Kidney tubule cell (primary cell): Measurements from ENCODE around the gene HMOX1.
A peak's percentile ranks its signal among the peaks of the same experiment; 100 is the strongest.
"Not testable (repeated sequence)": the region's sequence is repeated elsewhere in the genome, so short reads cannot be mapped to it uniquely, and the experiment has no call there.

ENCODE experiments used
- DNase-seq: peaks from one replicate; pipeline ENCODE4 v3.0.0-alpha.2; 2018; ENCODE audit warnings: low spot score

The HMOX1 gene

DNA sequence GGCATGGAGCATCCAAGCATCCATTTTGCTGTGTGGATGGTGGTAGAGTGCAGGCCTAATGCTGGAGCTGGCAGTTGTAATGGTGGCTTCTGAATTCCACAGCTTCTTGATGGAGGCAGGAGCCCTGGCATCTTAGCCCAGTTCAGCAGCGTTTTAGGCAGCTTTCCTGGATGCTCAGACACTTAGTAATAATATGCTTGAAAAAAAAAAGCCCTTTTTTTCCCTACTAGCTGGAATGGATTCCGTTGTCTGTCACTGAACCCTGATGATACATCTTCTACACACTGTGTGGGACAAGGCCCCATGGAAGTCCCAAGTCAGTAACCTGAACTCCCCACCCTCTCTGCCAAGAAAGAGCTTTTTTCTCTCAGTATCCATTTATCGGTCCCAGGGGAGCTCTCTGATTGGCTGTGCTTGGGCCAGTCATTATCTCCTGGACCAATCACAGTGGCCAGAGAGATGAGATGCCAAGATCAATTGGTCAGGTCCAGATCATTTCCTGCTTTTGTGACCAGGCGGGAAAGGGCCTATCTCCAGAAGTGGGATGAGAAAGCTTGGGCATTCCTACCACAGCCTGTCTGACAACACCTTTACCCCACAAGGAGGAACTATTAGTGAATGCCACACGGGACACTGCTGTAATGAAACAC is 53.3 kb downstream of the HMOX1 start:
- DNase-seq, result no peak

DNA sequence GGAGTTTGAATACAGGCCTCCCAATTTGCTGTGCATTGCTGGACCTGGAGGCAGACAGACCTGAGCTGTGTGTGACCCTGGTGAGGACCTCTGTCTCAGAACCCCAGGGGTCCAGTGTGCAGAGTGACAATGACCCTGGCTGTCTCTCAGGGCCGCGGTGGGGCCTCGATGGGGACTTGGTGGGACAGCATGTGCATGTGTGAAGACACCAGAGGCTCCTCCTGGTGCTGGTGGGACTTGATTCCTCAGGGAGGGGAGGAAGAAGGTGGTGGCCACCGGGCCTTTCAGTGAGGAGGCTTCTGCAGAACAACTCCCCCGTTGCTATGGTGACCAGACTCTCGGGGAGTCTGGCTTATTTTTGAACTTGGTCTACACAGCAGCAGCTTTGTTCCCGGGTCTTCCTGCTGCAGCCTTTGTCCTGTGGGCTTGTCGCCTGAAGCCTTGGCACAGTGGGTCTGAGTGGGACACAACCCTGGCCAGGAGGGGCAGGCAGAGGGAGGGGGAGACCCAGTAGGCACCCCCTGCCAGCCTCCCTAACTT is 54.4 kb downstream of the HMOX1 start:
- no peak for DNase-seq

DNA sequence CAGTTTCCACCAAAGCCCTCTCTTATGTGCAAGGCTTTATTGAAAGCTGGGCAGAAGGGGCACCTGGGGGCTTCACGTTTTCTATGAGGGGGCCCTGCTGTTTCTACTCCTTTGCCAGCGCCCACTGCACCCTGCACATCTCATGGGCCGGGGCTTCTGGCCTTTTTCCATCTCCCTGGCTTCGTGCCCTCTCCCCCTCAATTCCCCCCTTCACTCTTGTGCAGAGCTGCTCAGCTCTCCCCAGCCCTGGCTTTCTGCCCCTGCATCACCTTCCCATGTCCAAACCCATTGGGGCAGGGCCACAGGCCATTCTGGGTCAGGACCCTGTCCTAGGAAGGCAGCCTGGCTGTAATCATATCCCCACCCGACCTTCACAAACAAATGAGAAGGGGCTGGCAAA is 55.5 kb downstream of the HMOX1 start:
- no peak for DNase-seq

DNA sequence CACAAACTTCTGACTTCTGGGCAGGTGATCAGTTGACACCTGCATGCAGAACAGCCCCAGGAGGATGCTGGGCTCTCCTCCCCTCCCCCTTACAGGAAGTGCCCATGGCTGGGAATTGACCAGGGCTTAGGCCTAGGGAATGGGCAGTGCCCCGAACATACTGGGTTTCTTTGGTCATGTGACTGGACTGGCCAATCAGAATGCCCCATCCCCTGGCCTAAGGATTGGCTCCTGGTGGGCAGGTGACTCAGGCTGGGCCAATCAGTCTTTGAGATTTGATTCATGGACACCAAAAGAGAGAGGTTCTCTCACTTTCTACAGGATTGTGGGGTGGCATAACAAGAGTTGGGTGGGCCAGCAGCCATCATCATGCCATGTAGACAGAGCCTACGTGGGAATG is 56.2 kb downstream of the HMOX1 start:
- DNase-seq, result peak; percentile 31

DNA sequence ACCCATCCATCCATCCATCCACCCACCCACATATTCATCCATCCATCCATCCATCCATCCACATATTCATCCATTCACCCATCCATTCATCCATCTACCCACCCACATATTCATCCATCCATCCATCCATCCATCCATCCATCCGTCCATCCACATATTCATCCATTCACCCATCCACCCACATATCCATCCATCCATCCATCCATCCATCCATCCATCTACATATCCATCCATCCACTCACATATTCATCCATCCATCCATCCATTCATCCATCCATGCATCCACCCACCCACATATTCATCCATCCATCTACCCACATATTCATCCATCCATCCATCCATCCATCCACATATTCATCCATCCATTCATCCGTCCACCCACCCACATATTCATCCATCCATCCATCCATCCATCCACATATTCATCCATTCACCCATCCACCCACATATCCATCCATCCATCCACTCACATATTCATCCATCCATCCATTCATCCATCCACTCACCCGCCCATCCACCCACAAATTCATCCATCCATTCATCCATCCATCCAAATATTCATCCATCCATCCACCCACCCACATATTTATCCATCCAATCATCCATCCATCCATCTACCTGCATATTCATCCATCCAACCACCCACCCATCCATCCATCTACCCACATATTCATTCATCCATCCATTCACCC is 57.9 kb downstream of the HMOX1 start:
- DNase-seq, result not testable (repeated sequence)

DNA sequence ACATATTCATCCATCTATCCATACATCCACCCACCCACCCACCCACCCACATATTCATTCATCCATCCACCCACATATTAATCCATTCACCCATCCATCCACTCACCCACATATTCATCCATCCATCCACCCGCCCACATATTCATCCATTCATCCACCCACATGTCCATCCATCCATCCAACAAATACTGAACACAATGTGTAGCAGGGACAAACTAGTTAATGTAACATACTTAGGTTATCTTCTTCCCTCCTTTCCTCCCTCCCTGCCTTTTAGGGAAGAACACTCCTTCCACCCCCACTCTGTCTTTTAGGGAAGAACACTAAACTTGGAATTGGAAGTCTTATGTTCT is 58.4 kb downstream of the HMOX1 start:
- no peak for DNase-seq

DNA sequence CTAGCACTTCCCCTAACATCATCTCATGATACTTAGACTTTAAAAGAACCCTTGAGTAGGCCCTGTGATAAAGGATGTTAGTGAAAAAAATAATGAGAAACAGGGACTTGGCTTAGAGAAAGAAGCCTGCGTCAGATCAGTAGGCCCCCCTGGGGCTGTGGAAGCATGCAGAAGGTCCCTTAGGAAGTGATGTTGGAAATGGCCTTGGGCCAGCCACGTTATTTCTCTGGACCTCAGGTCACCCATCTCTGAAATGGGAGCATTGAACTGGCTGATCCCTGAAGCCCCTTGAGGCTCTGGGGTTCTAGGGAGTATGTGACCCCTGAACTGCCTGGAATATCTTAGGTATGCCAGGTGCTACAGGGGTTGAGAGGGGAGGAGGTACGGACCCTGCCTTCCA is 59.2 kb downstream of the HMOX1 start:
- no peak for DNase-seq

DNA sequence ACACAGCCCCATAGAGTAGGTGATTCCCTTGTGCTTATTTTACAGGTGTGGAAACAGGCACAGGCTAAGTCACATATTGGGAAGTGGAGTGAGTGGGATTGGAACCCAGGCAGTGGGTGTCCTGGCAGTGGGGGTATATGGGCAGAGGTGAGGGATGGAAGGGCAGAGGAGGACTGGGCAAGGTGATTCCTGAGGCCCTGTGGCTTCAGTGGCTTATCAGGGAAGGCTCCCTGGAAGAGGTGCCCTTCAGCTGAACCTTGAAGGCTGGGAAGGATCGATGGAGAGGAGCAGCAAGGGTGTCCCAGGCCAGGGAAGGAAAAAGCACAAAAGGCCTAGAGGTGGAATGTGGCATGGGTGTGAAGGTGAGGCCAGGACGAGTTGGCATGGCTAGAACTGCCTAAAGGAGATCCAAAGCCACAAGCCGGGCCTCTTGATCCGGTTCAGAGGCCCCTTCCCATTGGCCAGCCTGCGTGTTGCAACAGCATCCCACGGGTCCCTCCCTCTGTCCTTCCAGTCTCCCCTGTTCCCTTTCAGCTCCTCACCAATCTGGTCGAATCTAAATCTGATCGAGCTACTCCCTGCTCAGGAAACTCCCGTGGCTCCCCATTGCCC is 60.7 kb downstream of the HMOX1 start:
- no peak for DNase-seq

DNA sequence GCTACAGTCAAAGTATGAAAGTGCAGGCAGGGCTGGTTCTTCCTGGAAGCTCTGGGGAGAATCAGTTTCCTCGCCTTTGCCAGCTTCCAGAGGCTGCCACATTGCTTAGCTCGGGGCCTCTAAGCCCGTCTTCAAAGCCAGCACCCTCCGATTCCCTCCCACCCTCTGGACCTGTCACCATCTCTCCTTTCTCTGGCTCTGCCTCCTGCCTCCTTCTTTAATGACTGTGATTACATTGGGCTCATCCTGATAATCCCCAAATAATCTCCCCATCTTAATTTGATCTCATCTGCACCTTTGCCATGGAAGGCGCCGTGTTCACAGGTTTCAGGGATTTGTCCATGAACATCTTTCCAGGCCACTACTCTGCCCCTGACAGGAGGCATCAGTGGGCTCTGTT is 61.6 kb downstream of the HMOX1 start:
- DNase-seq, result no peak

DNA sequence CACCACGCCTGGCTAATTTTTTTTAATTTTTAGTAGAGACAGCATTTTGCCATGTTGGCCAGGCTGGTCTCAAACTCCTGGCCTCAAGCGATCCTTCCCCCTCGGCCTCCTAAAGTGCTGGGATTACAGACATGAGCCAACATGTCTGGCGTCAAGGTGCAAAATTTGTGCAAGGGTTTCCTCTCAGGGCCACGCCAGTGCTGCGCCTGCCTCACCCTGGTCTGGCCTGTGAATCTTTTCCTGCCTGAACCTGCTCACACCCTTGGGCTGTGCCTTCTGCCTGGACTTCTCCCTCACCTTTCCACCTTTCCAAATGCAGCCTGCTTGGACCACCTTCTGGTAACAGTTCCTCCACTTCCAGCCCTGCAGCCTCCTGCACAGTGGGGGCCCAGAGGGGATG is 62.4 kb downstream of the HMOX1 start:
- DNase-seq, result no peak
